HEK293 (cell line): ENCODE data around the gene BTG1.

Source experiments
- CTCF ChIA-PET: fragments of 350-600 bp; formaldehyde crosslinking; extraction: SDS; loops from one replicate; lab custom pipeline; 2021; ENCODE audit warnings: antibody characterized with exemption; lab: Yijun Ruan, JAX
- POLR2A ChIA-PET: fragments of 300-600 bp; formaldehyde crosslinking; extraction: SDS; loops from one replicate; lab custom pipeline; 2020; ENCODE audit warnings: antibody characterized with exemption, inconsistent platforms; lab: Yijun Ruan, JAX
- H3K27ac ChIP-seq: fragments of 200-500 bp; sonication (Bioruptor generic); 2 replicates; pipeline ENCODE4 v1.5.1; 2014; ENCODE audit warnings: low read depth, low read length, control low read depth, inconsistent platforms; ENCODE audit errors: extremely low read depth
- H3K36me3 ChIP-seq, 2 experiments: fragments of 200-500 bp in 1 of 2; sonication (Bioruptor generic) in 1 of 2; 1 replicate in 1 of 2; 2 replicates in 1 of 2; pipeline ENCODE4 v1.5.1; 2014 to 2017; ENCODE audit warnings: inconsistent platforms in 2 of 2, low read length in 2 of 2; ENCODE audit not compliant: control insufficient read depth in 2 of 2, insufficient read depth in 1 of 2
- H3K4me1 ChIP-seq: fragments of 200-500 bp; sonication (Bioruptor generic); 2 replicates; pipeline ENCODE4 v1.5.1; 2014; ENCODE audit warnings: mild to moderate bottlenecking, low read length, inconsistent platforms; ENCODE audit not compliant: control insufficient read depth, insufficient read depth
- H3K4me3 ChIP-seq: 2 replicates; pipeline ENCODE4 v1.5.1; 2011; ENCODE audit warnings: low read depth, mild to moderate bottlenecking, control low read depth, low read length, moderate library complexity
- H3K9me3 ChIP-seq: fragments of 200-500 bp; sonication (Bioruptor generic); 2 replicates; pipeline ENCODE4 v1.5.1; 2014; ENCODE audit warnings: low read depth, low read length, inconsistent platforms; ENCODE audit not compliant: control insufficient read depth, insufficient read depth
- GLIS2 ChIP-seq: fragments of 450-650 bp; formaldehyde crosslinking; IDR thresholded peaks from 2 replicates; pipeline ENCODE4 v1.5.1; 2016; ENCODE audit warnings: missing biosample characterization, missing genetic modification characterization
- TCF7L2 ChIP-seq: IDR thresholded peaks from 2 replicates; pipeline ENCODE4 v1.6.1; 2011; ENCODE audit warnings: low read depth, mild to moderate bottlenecking, inconsistent platforms, low read length, moderate library complexity, borderline replicate concordance
- YY1 ChIP-seq: fragments of 450-650 bp; formaldehyde crosslinking; IDR thresholded peaks from 2 replicates; pipeline ENCODE4 v1.5.1; 2018; ENCODE audit warnings: missing biosample characterization, missing genetic modification characterization
- ZFHX2 ChIP-seq: fragments of 450-650 bp; formaldehyde crosslinking; conservative IDR thresholded peaks from 2 replicates; pipeline ENCODE4 v1.5.1; 2016; ENCODE audit warnings: missing biosample characterization, missing genetic modification characterization
- ZNF10 ChIP-seq: fragments of 450-650 bp; formaldehyde crosslinking; IDR thresholded peaks from 2 replicates; pipeline ENCODE4 v1.5.1; 2017; ENCODE audit warnings: missing biosample characterization, missing genetic modification characterization
- ZNF114 ChIP-seq: fragments of 450-650 bp; formaldehyde crosslinking; IDR thresholded peaks from 2 replicates; pipeline ENCODE4 v1.5.0; 2017; ENCODE audit warnings: missing biosample characterization, missing genetic modification characterization
- ZNF138 ChIP-seq: fragments of 450-650 bp; formaldehyde crosslinking; IDR thresholded peaks from 2 replicates; pipeline ENCODE4 v1.5.1; 2016; ENCODE audit warnings: missing biosample characterization, missing genetic modification characterization, borderline replicate concordance
- ZNF140 ChIP-seq: fragments of 450-650 bp; formaldehyde crosslinking; IDR thresholded peaks from 2 replicates; pipeline ENCODE4 v1.5.1; 2016; ENCODE audit warnings: missing biosample characterization, missing genetic modification characterization
- ZNF157 ChIP-seq: fragments of 450-650 bp; formaldehyde crosslinking; IDR thresholded peaks from 2 replicates; pipeline ENCODE4 v1.5.1; 2016; ENCODE audit warnings: missing biosample characterization, missing genetic modification characterization
- ZNF16 ChIP-seq: fragments of 450-650 bp; formaldehyde crosslinking; IDR thresholded peaks from 2 replicates; pipeline ENCODE4 v1.5.1; 2016; ENCODE audit warnings: low read depth, missing biosample characterization, missing genetic modification characterization
- ZNF248 ChIP-seq: fragments of 450-650 bp; formaldehyde crosslinking; IDR thresholded peaks from 2 replicates; pipeline ENCODE4 v1.5.1; 2017; ENCODE audit warnings: missing biosample characterization, missing genetic modification characterization
- ZNF324 ChIP-seq: fragments of 450-650 bp; formaldehyde crosslinking; IDR thresholded peaks from 2 replicates; pipeline ENCODE4 v1.5.1; 2016; ENCODE audit warnings: missing biosample characterization, missing genetic modification characterization
- ZNF473 ChIP-seq: fragments of 450-650 bp; formaldehyde crosslinking; IDR thresholded peaks from 2 replicates; pipeline ENCODE4 v1.5.1; 2017; ENCODE audit warnings: missing biosample characterization, missing genetic modification characterization
- ZNF558 ChIP-seq: fragments of 450-650 bp; formaldehyde crosslinking; IDR thresholded peaks from 2 replicates; pipeline ENCODE4 v1.5.1; 2016; ENCODE audit warnings: missing biosample characterization, missing genetic modification characterization
- ZNF571 ChIP-seq: fragments of 450-650 bp; formaldehyde crosslinking; IDR thresholded peaks from 2 replicates; pipeline ENCODE4 v1.5.0; 2017; ENCODE audit warnings: missing biosample characterization, missing genetic modification characterization
- ZNF585B ChIP-seq: fragments of 450-650 bp; formaldehyde crosslinking; IDR thresholded peaks from 2 replicates; pipeline ENCODE4 v1.5.1; 2016; ENCODE audit warnings: missing biosample characterization, missing genetic modification characterization
- ZNF626 ChIP-seq: fragments of 450-650 bp; sonication (Bioruptor Pico); formaldehyde crosslinking; IDR thresholded peaks from 2 replicates; pipeline ENCODE4 v1.5.1; 2018; ENCODE audit warnings: missing biosample characterization, missing genetic modification characterization, inconsistent platforms
- ZNF664 ChIP-seq: fragments of 450-650 bp; formaldehyde crosslinking; IDR thresholded peaks from 2 replicates; pipeline ENCODE4 v1.5.1; 2016; ENCODE audit warnings: missing biosample characterization, missing genetic modification characterization
- ZNF76 ChIP-seq: fragments of 450-650 bp; formaldehyde crosslinking; IDR thresholded peaks from 2 replicates; pipeline ENCODE4; 2016; ENCODE audit warnings: low read depth, missing biosample characterization, missing genetic modification characterization, borderline replicate concordance
- TF ChIP-seq, protein P1 (sequence below): fragments of 450-650 bp; formaldehyde crosslinking; IDR thresholded peaks from 2 replicates; pipeline ENCODE4 v1.5.0; 2017; ENCODE audit warnings: missing biosample characterization, missing genetic modification characterization, borderline replicate concordance
- TF ChIP-seq, protein P2 (sequence below): fragments of 450-650 bp; formaldehyde crosslinking; IDR thresholded peaks from 2 replicates; pipeline ENCODE4; 2016; ENCODE audit warnings: missing biosample characterization, missing genetic modification characterization
- TF ChIP-seq, protein P3 (sequence below): fragments of 450-650 bp; formaldehyde crosslinking; IDR thresholded peaks from 2 replicates; pipeline ENCODE4 v1.5.1; 2016; ENCODE audit warnings: missing biosample characterization, missing genetic modification characterization
- TF ChIP-seq, protein P4 (sequence below): sonication (generic); formaldehyde crosslinking; IDR thresholded peaks from 2 replicates; pipeline ENCODE4 v1.8.1; 2022; ENCODE audit warnings: mild to moderate bottlenecking, moderate library complexity, missing genetic modification reagents

BTG1 gene

DNA sequence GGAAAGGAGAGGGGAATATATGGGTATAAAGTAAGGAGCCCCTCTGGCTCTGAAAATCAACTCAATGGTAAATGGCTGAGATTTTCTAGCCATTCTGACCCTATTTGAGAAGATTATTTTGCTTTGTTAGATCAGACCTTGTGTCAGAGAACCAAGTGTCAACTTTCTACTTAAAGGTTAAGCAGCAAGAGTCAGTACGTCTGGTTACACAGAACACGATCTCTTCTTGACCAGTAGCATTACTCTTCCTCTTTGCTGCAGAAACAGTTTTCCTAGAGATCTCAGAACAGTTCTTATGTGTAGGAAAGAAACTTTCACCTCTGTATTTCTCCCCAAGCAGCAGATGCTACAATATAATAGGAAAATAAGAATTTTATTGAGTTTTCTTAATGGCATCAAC is 47.4 kb upstream of the BTG1 start:
- CTCF ChIA-PET, result no interaction called here
- Histone ChIP-seq H3K4me3 (no peak overlapping the region), H3K4me1 (no peaks in the 10 kb centered on the region; the same call in 1 of the 2 replicates), H3K27ac (no peak overlapping the region), H3K36me3 (no peaks in the 10 kb centered on the region), H3K9me3 (no peaks in the 10 kb centered on the region)
- TF ChIP-seq ZNF10, result no peak
- no peak for TF ChIP-seq ZNF76 (tag by site-specific recombination)
- TF ChIP-seq, protein P1, sequence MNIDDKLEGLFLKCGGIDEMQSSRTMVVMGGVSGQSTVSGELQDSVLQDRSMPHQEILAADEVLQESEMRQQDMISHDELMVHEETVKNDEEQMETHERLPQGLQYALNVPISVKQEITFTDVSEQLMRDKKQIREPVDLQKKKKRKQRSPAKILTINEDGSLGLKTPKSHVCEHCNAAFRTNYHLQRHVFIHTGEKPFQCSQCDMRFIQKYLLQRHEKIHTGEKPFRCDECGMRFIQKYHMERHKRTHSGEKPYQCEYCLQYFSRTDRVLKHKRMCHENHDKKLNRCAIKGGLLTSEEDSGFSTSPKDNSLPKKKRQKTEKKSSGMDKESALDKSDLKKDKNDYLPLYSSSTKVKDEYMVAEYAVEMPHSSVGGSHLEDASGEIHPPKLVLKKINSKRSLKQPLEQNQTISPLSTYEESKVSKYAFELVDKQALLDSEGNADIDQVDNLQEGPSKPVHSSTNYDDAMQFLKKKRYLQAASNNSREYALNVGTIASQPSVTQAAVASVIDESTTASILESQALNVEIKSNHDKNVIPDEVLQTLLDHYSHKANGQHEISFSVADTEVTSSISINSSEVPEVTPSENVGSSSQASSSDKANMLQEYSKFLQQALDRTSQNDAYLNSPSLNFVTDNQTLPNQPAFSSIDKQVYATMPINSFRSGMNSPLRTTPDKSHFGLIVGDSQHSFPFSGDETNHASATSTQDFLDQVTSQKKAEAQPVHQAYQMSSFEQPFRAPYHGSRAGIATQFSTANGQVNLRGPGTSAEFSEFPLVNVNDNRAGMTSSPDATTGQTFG, result no peak
- no peak for TF ChIP-seq GLIS2 (tag by site-specific recombination)
- TF ChIP-seq ZNF664 (tag by site-specific recombination), result no peak
- POLR2A ChIA-PET, result no interaction called here

DNA sequence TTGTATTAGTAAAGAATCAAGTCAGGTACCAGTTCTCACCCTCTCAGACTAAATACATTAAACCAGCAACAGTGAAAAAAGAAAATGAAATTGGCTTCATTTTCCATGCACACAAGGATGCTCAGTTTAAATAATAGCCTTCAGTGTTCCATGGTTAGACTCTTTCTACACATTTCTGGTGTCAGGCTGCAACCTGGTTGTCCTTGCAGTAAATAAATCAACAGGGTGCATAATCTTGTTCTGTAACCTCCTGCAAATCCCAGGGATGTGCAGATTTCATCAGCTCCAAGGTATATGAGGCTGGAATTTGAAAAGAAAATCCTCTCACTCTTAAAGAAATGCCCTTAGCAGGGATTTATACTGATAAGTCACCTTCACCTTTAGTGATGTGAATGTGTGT is 46.7 kb upstream of the BTG1 start:
- no peaks in the 10 kb centered on the region for H3K9me3 ChIP-seq
- POLR2A ChIA-PET, result no interaction called here
- H3K36me3 ChIP-seq, result no peaks in the 10 kb centered on the region
- TF ChIP-seq, protein P2, sequence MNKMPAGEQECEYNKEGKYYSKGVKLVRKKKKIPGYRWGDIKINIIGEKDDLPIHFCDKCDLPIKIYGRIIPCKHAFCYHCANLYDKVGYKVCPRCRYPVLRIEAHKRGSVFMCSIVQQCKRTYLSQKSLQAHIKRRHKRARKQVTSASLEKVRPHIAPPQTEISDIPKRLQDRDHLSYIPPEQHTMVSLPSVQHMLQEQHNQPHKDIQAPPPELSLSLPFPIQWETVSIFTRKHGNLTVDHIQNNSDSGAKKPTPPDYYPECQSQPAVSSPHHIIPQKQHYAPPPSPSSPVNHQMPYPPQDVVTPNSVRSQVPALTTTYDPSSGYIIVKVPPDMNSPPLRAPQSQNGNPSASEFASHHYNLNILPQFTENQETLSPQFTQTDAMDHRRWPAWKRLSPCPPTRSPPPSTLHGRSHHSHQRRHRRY, result no peak
- TF ChIP-seq ZNF571 (tag by site-specific recombination) (no peak), ZNF138 (tag by site-specific recombination) (no peak), ZNF16 (tag by site-specific recombination) (no peak), ZNF157 (tag by site-specific recombination) (no peak), YY1 (tag by site-specific recombination) (no peak), ZNF114 (no peak), ZNF140 (no peak), ZNF585B (tag by site-specific recombination) (no peak)
- TF ChIP-seq, protein P3, sequence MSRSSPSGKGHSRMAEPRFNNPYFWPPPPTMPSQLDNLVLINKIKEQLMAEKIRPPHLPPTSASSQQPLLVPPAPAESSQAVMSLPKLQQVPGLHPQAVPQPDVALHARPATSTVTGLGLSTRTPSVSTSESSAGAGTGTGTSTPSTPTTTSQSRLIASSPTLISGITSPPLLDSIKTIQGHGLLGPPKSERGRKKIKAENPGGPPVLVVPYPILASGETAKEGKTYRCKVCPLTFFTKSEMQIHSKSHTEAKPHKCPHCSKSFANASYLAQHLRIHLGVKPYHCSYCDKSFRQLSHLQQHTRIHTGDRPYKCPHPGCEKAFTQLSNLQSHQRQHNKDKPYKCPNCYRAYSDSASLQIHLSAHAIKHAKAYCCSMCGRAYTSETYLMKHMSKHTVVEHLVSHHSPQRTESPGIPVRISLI (tag by site-specific recombination), result no peak
- H3K4me3 ChIP-seq, result no peak overlapping the region
- H3K27ac ChIP-seq, result no peak overlapping the region
- CTCF ChIA-PET, result interaction anchor here (0.7 kb wide), 1 partner anchor 190 kb away, joined by 6 read pairs; no protein-coding TSS in a partner anchor
- no peaks in the 10 kb centered on the region; the same call in 1 of the 2 replicates for H3K4me1 ChIP-seq

DNA sequence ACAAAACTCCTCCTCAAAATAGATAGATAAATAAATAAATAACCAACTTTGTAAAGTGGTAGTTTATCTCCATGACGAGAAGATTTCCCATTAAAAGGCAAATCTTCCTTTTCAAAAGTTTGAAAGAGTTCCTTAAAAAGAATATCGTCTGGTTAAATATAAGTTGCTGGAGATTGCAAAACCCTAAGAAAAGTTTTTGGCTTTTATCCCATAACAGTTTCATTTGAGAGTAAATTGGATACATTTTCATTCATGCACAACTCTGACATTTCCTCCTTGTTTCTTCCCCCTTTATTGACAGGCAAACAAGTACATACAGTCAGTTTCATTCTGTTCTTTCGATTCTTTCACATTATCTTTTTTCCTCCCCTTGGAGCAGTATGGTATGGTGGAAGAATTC is 45.4 kb upstream of the BTG1 start:
- Histone ChIP-seq H3K27ac (no peak overlapping the region), H3K4me3 (no peak overlapping the region), H3K4me1 (no peaks in the 10 kb centered on the region; the same call in 1 of the 2 replicates), H3K36me3 (no peaks in the 10 kb centered on the region), H3K9me3 (no peaks in the 10 kb centered on the region)
- POLR2A ChIA-PET, result no interaction called here
- CTCF ChIA-PET, result no interaction called here
- TF ChIP-seq ZFHX2 (tag by site-specific recombination) (no peak), ZNF248 (no peak), TCF7L2 (no peak), ZNF324 (tag by site-specific recombination) (no peak), ZNF473 (tag by site-specific recombination) (no peak), ZNF558 (tag by site-specific recombination) (no peak), ZNF626 (tag by site-specific recombination) (no peak)
- TF ChIP-seq, protein P4, sequence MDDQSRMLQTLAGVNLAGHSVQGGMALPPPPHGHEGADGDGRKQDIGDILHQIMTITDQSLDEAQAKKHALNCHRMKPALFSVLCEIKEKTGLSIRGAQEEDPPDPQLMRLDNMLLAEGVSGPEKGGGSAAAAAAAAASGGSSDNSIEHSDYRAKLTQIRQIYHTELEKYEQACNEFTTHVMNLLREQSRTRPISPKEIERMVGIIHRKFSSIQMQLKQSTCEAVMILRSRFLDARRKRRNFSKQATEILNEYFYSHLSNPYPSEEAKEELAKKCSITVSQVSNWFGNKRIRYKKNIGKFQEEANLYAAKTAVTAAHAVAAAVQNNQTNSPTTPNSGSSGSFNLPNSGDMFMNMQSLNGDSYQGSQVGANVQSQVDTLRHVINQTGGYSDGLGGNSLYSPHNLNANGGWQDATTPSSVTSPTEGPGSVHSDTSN (CRISPR knock-in tag), result no peak
